HG02678 (cell line): ENCODE measurements around the gene WIF1.

Experiments used
- ATAC-seq: cut with Tn5 transposase; IDR thresholded peaks from one replicate; pipeline ENCODE4 v1.9.1; 2021; ENCODE audit warnings: mild to moderate bottlenecking, moderate library complexity; ENCODE audit not compliant: unreplicated experiment

The WIF1 gene

GRCh38 chr12:65123435-65124063 is 2.4 kb upstream of the WIF1 start:
- ATAC-seq, result no peak

- no peak for ATAC-seq
Measured at GRCh38 chr12:65122703-65123102, 1.6 kb upstream of the WIF1 start.

- ATAC-seq, result no peak
Measured at GRCh38 chr12:65121956-65122469, 908 bp upstream of the WIF1 start.

GRCh38 chr12:65119063-65119462 is 2.0 kb downstream of the WIF1 start:
- no peak for ATAC-seq

- ATAC-seq, result no peak
Measured at GRCh38 chr12:65113621-65114035, 7.5 kb downstream of the WIF1 start.

- ATAC-seq, result no peak
Measured at GRCh38 chr12:65106948-65107347, 14.2 kb downstream of the WIF1 start.

- no peak for ATAC-seq
Measured at GRCh38 chr12:65100140-65100539, 21.0 kb downstream of the WIF1 start.

GRCh38 chr12:65099182-65099581 is 21.9 kb downstream of the WIF1 start:
- ATAC-seq, result no peak

- no peak for ATAC-seq
Measured at GRCh38 chr12:65098364-65098763, 22.7 kb downstream of the WIF1 start.

- no peak for ATAC-seq
Measured at GRCh38 chr12:65094722-65095121, 26.4 kb downstream of the WIF1 start.

GRCh38 chr12:65093606-65094005 is 27.5 kb downstream of the WIF1 start:
- no peak for ATAC-seq

GRCh38 chr12:65090461-65090860 is 30.6 kb downstream of the WIF1 start:
- no peak for ATAC-seq

- ATAC-seq, result no peak
Measured at GRCh38 chr12:65086236-65086635, 34.9 kb downstream of the WIF1 start.

GRCh38 chr12:65084579-65084978 is 36.5 kb downstream of the WIF1 start:
- ATAC-seq, result no peak

GRCh38 chr12:65083581-65083980 is 37.5 kb downstream of the WIF1 start:
- ATAC-seq, result no peak

GRCh38 chr12:65082406-65082805 is 38.7 kb downstream of the WIF1 start:
- ATAC-seq, result no peak

- ATAC-seq, result no peak
Measured at GRCh38 chr12:65081496-65081895, 39.6 kb downstream of the WIF1 start.

GRCh38 chr12:65074932-65075331 is 46.2 kb downstream of the WIF1 start:
- ATAC-seq, result no peak

GRCh38 chr12:65069336-65069735 is 51.8 kb downstream of the WIF1 start:
- ATAC-seq, result no peak

GRCh38 chr12:65067383-65067782 is 53.7 kb downstream of the WIF1 start:
- no peak for ATAC-seq

GRCh38 chr12:65055859-65056258 is 65.2 kb downstream of the WIF1 start:
- no peak for ATAC-seq

GRCh38 chr12:65051218-65051617 is 69.9 kb downstream of the WIF1 start:
- no peak for ATAC-seq

- ATAC-seq, result no peak
Measured at GRCh38 chr12:65045269-65045668, 75.8 kb downstream of the WIF1 start.
